Stimulated activated CD4-positive, alpha-beta T cell treated with anti-CD3 and anti-CD28 coated beads, Interleukin-1b, Interleukin-23, amount 100 ng/mL, for 24 hours (primary cell): ENCODE results near the gene STAT2.
"Not testable (repeated sequence)": the region's sequence is repeated elsewhere in the genome, so short reads cannot be mapped to it uniquely, and the experiment has no call there.

Experiments
- DNase-seq, 4 experiments: peaks; one replicate each; pipeline ENCODE4 v3.0.0-alpha.2; 2020; ENCODE audit warnings: low read depth in 4 of 4, low spot score in 1 of 4

STAT2 gene

DNA sequence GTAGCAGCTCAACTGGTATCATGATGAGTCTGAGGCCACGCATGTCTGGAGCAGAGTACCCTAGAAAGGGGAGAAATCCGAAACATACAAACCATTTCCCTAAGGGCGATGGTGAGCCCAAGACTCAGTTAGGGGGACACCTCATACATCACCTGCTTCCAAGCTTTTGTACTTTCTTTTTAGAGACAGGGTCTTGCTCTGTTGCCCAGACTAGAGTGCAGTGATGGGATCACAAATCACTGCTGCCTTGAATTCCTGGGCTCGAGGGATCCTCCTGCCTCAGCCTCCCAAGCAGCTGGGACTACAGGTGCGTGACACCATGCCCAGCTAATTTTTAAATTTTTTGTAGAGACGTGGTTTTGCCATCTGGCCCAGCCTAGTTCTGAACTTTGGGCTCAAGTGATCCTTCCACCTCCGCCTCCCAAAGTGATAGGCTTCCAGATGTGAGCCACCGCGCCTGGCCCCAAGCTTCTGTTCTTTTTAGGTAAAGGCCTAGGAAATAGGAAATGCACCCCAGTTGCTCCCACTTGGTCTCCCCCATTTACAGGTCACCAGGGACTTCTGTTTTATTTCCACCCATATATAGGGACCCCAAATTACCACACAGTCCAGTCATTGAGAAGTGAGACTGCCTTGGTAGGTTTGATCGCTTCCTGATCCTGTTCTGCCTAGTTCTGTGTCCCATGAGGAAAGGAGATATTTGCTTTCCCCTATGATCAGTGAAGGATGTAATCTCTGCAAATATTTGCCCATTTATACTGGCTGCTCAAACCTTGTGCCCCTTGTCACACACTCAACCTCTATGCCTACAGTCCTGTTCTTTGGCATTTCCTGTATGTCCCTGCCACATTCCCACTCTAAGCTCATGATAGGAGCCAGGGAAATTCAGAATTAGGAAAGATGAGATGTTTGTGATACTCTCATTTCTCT lies 2.5 kb upstream of the STAT2 start, which contains the start of gene APOF:
Gene APOF, minus strand, starts transcription at position 728 of the 930 bp plus-strand sequence. Its CDS starts 112 bp downstream, at position 616.
- DNase-seq = no peak

- DNase-seq = no peak
Measured at GRCh38 chr12:56361487-56362129, 1.7 kb upstream of the STAT2 start.

- no peak for DNase-seq
Measured at GRCh38 chr12:56358836-56359532, 923 bp downstream of the STAT2 start.

- no peak for DNase-seq
Measured at GRCh38 chr12:56351325-56351724, 8.6 kb downstream of the STAT2 start.

GRCh38 chr12:56350662-56351061 lies 9.2 kb downstream of the STAT2 start:
- no peak for DNase-seq

GRCh38 chr12:56348776-56349175 lies 11.1 kb downstream of the STAT2 start:
- DNase-seq = no peak

DNA sequence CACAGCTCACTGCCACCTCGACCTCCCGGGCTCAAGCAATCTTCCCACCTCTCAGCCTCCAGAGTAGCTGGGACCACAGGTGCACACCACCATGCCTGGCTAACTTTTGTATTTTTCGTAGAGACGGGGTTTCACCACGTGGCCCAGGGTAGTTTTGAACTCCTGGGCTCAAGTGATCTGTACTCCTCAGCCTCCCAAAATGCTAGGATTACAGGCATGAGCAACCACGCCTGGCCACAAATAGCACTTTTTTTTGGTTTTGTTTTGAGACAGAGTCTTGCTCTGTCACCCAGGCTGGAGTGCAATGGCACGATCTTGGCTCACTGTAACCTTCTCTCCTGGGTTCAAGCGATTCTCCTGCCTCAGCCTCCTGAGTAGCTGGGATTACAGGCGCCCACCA lies 12.7 kb downstream of the STAT2 start:
- DNase-seq = not testable (repeated sequence)

GRCh38 chr12:56346675-56347074 lies 13.2 kb downstream of the STAT2 start:
- no peak for DNase-seq

DNA sequence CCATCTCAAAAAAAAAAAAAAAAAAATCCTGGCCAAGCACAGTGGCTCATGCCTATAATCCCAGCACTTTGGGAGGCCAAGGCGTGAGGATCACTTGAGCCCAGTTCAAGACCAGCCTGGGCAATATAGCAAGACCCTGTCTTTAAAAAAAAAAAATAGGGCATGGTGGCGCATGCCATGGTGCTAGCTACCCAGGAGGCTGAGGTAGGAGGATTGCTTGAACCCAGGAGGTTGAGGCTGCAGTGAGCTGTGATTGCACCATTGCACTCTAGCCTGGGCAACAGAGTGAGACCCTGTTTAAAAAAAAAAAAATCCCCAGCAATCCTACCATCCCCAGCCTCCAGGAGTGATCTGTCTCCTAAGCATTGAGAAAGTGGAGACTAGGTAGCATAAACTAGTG lies 17.6 kb downstream of the STAT2 start:
- not testable (repeated sequence) for DNase-seq

GRCh38 chr12:56341616-56342015 lies 18.3 kb downstream of the STAT2 start:
- DNase-seq = no peak

DNA sequence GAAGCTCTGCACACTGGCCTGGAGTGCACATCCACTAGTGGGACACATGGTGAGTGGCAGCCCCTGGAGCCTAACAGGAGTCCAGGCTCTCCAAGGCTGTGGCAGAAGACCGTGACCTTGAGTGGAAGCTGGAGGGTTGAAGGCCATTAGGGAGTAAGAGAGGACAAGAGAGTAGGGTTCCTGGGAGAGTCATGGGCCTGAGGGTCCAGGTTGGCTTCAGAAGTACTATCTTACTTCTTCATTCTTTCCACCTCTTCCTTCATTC lies 20.8 kb downstream of the STAT2 start:
- no peak for DNase-seq

- DNase-seq = peak; percentile 53 to 86 (median 70)
Measured at GRCh38 chr12:56338308-56339157, 21.4 kb downstream of the STAT2 start, which contains the start of gene IL23A. IL23A (plus strand) TSS chr12:56338884; CDS start chr12:56339045, 161 bp downstream.

DNA sequence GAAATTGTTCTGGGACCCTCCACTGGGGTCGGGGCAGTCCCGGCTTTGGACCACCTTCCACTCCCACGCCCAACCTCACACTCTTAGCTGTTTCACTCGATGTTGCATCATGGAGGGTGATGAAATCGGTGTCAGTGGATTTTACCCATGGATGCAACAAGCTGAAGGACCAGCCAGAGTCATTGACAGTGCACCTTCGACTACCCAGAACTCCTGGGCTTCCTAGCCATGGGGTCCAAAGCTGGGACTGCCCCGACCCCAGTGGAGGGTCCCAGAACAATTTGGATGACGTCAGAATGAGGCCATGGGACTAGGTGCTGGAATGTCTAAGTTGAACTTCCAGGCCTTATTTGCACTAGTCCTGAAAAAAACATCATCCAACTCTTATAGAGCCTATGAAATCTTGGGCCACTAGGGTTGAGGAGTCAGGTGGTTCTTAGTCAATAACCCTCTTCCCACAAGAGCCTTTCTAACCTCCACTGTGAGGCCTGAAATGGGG lies 22.1 kb downstream of the STAT2 start:
- DNase-seq = no peak

DNA sequence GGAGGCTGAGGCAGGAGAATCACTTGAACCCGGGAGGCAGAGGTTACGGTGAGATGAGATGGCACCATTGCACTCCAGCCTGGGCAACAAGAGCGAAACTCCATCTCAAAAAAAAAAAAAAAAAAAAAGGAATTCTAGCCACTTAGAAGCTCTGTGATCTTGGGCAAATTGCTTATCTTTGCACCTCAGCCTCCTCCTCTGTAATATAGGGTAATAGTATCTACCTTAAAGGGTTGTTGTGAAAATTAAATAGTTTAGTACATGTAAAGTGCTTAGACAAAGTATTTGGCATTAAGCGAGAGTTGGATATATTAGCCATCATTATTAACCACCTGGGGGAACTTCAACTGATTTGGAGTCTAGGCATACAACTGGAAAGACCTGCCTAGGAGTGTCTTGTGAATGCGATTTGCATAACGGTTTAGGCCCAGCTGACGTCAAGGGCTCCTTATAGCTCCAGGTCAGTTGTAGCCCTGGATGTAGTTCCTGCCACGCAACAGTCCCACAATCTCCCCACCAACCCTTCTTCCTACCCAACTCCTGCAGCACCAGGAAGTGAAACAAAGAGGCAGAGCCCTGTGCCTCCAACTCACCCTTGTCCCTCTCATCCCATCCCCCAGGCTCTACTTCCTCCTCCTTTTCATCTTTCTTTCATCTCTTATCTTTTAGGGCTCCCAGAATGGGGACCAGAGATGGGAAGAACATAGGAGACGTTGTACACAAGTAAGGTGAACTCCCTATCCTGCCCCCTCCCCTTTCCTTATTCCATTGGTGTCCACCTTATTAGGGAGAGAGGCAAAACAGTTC lies 23.3 kb downstream of the STAT2 start:
- DNase-seq = no peak

GRCh38 chr12:56335527-56335926 lies 24.4 kb downstream of the STAT2 start:
- DNase-seq = not testable (repeated sequence)

DNA sequence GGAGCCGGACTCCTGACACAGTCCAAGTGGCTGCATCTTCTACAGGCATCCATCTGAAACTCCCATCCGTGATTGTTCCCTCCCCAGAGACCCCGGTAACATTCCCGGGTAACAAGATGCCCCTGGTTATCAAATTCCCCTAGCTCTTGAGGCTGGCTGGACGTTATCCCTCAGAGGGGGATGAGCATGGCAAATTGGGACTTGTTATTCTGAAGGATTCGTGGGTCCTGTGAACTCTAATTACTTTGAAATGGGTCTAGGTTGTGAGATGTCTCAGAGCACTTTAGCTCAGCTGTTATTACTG lies 25.5 kb downstream of the STAT2 start:
- no peak for DNase-seq

DNA sequence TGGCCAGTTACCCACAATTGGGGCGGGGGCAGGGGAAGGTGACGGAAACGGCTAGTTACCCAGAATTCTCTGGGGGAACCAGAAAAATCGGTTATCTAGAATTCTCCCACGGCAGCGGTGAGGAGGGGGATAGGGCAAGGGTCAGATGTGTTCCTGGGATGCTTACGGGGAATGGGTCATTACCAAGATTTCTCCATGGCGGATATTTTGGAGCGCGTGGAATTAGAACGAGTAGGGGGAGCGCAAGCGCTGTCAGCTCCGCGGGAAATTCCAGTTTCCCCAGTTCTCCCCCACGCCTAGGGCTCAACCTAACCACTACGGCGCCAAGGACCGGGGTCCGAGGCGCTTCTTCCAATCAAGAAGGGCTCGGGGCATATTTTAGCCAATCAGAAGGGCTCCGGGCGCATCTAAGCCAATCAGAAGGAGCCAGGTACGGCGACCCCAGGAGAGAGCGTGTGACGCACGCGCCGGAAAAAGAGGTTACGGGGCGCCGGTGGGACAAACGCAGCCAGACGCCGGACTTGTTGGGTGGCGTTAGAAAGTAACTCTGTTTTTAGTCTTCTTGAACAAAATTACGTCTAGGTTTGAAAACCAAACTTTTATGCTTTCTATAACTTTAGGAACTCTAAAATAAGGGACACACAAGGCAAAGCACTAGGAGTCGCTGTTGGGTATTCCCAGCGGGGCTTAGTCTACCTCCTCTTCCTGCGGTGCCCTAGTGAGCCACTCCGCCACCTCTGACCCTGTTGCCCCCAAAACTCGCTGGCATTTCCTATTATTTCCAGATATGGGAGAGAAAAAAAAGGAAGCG lies 26.0 kb downstream of the STAT2 start, which contains the start of gene PAN2:
Gene PAN2, minus strand, starts transcription at position 322 of the 811 bp plus-strand sequence. CDS start 906 bp downstream, outside the sequence.
- peak; percentile 71 to 93 (median 82) for DNase-seq

DNA sequence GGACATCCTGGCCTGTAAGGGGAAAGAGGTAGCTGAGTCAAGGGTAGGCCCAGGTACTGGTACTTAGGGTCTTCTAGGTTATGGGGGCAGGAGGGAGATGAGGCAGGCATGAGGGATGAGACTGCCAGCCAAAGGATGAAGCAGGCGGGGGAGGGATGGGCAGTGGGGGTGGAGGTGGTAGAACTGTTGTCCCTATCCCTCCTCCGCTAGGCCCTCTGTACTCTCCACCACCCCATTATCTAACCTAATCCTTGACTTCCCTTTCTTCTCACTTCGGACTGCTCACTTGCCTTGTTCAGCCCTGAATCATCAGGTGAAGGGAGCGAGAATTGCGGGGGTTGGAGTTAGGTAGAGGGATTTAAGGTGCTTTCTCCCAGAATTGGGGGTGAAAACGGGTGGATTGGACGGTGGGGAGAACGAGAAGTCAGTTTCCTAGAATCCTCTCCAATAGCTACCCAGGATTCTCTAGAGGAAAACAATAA lies 26.7 kb downstream of the STAT2 start:
- no peak for DNase-seq
